A673 (cell line): ENCODE results near the gene EPHA8.

ENCODE experiments used
- EZH2 ChIP-seq: fragments of 200-600 bp; sonication (generic); IDR thresholded peaks from 2 replicates; pipeline ENCODE4 v1.6.1; 2017; ENCODE audit warnings: borderline replicate concordance, low read depth, mild to moderate bottlenecking, mixed read lengths, antibody characterized with exemption, low read length; ENCODE audit not compliant: poor library complexity, severe bottlenecking
- TF ChIP-seq, protein P1 (sequence below): fragments of 300-800, 200-600 bp; sonication (generic); conservative IDR thresholded peaks from 2 replicates; pipeline ENCODE4 v1.5.1; 2017; ENCODE audit warnings: low read depth, mild to moderate bottlenecking, antibody characterized with exemption, low read length, moderate library complexity, mixed read lengths

- TF ChIP-seq, protein P1, sequence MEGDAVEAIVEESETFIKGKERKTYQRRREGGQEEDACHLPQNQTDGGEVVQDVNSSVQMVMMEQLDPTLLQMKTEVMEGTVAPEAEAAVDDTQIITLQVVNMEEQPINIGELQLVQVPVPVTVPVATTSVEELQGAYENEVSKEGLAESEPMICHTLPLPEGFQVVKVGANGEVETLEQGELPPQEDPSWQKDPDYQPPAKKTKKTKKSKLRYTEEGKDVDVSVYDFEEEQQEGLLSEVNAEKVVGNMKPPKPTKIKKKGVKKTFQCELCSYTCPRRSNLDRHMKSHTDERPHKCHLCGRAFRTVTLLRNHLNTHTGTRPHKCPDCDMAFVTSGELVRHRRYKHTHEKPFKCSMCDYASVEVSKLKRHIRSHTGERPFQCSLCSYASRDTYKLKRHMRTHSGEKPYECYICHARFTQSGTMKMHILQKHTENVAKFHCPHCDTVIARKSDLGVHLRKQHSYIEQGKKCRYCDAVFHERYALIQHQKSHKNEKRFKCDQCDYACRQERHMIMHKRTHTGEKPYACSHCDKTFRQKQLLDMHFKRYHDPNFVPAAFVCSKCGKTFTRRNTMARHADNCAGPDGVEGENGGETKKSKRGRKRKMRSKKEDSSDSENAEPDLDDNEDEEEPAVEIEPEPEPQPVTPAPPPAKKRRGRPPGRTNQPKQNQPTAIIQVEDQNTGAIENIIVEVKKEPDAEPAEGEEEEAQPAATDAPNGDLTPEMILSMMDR = no peak
- TF ChIP-seq EZH2 = no peak
These were observed 45.1 kb downstream of the EPHA8 start for GRCh38 chr1:22608361-22608760.
